Neural progenitor cell (in vitro differentiated cells): ENCODE measurements around the gene PPA1.

ENCODE experiments used
- CTCF ChIP-seq: fragments of 200-600 bp; sonication (generic); IDR thresholded peaks from 2 replicates; pipeline ENCODE4 v1.5.1; 2017; ENCODE audit warnings: antibody characterized with exemption, mild to moderate bottlenecking
- EZH2 ChIP-seq: fragments of 200-600 bp; sonication (generic); IDR thresholded peaks from 2 replicates; pipeline ENCODE4 v1.6.1; 2017; ENCODE audit warnings: antibody characterized with exemption, mild to moderate bottlenecking, moderate library complexity

DNA sequence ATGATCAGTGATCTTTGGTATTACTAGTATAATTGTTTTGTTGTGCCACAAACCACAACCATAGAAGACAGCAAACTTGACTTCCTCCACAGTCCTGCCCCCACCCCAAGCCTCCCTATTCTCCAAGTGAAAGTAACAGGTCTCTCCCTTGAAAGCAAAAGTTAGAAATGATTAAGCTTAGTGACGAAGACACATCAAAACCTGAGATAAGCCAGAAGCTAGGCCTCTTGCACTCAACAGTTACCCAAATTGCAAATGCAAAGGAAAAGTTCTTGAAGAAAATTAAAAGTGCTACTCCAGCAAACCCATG is 70.4 kb downstream of the PPA1 start:
- no peak for TF ChIP-seq CTCF
- TF ChIP-seq EZH2: no peak
